ENCODE measurements around the gene ALG2.

GRCh38 chr9:99180662-99181061 lies 41.1 kb downstream of the ALG2 start:
- TF ChIP-seq SP1 (IDR thresholded peaks at IDR 0.05), result no peak
- TF ChIP-seq, protein P1, sequence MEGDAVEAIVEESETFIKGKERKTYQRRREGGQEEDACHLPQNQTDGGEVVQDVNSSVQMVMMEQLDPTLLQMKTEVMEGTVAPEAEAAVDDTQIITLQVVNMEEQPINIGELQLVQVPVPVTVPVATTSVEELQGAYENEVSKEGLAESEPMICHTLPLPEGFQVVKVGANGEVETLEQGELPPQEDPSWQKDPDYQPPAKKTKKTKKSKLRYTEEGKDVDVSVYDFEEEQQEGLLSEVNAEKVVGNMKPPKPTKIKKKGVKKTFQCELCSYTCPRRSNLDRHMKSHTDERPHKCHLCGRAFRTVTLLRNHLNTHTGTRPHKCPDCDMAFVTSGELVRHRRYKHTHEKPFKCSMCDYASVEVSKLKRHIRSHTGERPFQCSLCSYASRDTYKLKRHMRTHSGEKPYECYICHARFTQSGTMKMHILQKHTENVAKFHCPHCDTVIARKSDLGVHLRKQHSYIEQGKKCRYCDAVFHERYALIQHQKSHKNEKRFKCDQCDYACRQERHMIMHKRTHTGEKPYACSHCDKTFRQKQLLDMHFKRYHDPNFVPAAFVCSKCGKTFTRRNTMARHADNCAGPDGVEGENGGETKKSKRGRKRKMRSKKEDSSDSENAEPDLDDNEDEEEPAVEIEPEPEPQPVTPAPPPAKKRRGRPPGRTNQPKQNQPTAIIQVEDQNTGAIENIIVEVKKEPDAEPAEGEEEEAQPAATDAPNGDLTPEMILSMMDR (IDR thresholded peaks at IDR 0.05; ENCODE audit: low read depth, low read length, missing input control), result no peak
- TF ChIP-seq, protein P2, sequence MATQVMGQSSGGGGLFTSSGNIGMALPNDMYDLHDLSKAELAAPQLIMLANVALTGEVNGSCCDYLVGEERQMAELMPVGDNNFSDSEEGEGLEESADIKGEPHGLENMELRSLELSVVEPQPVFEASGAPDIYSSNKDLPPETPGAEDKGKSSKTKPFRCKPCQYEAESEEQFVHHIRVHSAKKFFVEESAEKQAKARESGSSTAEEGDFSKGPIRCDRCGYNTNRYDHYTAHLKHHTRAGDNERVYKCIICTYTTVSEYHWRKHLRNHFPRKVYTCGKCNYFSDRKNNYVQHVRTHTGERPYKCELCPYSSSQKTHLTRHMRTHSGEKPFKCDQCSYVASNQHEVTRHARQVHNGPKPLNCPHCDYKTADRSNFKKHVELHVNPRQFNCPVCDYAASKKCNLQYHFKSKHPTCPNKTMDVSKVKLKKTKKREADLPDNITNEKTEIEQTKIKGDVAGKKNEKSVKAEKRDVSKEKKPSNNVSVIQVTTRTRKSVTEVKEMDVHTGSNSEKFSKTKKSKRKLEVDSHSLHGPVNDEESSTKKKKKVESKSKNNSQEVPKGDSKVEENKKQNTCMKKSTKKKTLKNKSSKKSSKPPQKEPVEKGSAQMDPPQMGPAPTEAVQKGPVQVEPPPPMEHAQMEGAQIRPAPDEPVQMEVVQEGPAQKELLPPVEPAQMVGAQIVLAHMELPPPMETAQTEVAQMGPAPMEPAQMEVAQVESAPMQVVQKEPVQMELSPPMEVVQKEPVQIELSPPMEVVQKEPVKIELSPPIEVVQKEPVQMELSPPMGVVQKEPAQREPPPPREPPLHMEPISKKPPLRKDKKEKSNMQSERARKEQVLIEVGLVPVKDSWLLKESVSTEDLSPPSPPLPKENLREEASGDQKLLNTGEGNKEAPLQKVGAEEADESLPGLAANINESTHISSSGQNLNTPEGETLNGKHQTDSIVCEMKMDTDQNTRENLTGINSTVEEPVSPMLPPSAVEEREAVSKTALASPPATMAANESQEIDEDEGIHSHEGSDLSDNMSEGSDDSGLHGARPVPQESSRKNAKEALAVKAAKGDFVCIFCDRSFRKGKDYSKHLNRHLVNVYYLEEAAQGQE (IDR thresholded peaks at IDR 0.05), result no peak
- TF ChIP-seq NR2F2 (IDR thresholded peaks at IDR 0.05), result no peak
- no peak for TF ChIP-seq EGR1 (IDR thresholded peaks at IDR 0.05; ENCODE audit: low read depth in 2 of 2)
- TF ChIP-seq, protein P3, sequence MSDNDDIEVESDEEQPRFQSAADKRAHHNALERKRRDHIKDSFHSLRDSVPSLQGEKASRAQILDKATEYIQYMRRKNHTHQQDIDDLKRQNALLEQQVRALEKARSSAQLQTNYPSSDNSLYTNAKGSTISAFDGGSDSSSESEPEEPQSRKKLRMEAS (IDR thresholded peaks at IDR 0.05), result no peak
- no peak for TF ChIP-seq JUND (IDR thresholded peaks at IDR 0.05)
- no peak for TF ChIP-seq GABPA (IDR thresholded peaks at IDR 0.05 in 1 of 2, conservative IDR thresholded peaks at IDR 0.05 in 1 of 2)
- no peak for TF ChIP-seq HNF4A (conservative IDR thresholded peaks at IDR 0.05)
- TF ChIP-seq YY1 (IDR thresholded peaks at IDR 0.05), result no peak
- TF ChIP-seq, protein P4, sequence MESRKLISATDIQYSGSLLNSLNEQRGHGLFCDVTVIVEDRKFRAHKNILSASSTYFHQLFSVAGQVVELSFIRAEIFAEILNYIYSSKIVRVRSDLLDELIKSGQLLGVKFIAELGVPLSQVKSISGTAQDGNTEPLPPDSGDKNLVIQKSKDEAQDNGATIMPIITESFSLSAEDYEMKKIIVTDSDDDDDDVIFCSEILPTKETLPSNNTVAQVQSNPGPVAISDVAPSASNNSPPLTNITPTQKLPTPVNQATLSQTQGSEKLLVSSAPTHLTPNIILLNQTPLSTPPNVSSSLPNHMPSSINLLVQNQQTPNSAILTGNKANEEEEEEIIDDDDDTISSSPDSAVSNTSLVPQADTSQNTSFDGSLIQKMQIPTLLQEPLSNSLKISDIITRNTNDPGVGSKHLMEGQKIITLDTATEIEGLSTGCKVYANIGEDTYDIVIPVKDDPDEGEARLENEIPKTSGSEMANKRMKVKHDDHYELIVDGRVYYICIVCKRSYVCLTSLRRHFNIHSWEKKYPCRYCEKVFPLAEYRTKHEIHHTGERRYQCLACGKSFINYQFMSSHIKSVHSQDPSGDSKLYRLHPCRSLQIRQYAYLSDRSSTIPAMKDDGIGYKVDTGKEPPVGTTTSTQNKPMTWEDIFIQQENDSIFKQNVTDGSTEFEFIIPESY (IDR thresholded peaks at IDR 0.05), result no peak
- no peak for TF ChIP-seq TAF1 (conservative IDR thresholded peaks at IDR 0.05)

Data from liver (tissue), 3 donors.